SU-DHL-6 (cell line): ENCODE measurements around the gene TEAD1.

Experiments
- H2AFZ ChIP-seq: fragments of 200-600 bp; sonication (generic); 2 replicates; pipeline ENCODE4 v1.6.1; 2014; ENCODE audit warnings: low read depth, mild to moderate bottlenecking, moderate library complexity, mixed read lengths, antibody characterized with exemption, low read length; ENCODE audit not compliant: severe bottlenecking
- H3F3A ChIP-seq: fragments of 200-600 bp; shearing (Covaris generic); 2 replicates; pipeline ENCODE4 v1.6.0; 2016; ENCODE audit warnings: antibody characterized with exemption, mild to moderate bottlenecking; ENCODE audit not compliant: insufficient read depth
- H3K27ac ChIP-seq: fragments of 200-600 bp; sonication (generic); 2 replicates; pipeline ENCODE4 v1.5.1; 2016; ENCODE audit warnings: low read depth, mild to moderate bottlenecking, low read length, moderate library complexity, mixed read lengths
- H3K27me3 ChIP-seq: fragments of 200-600 bp; sonication (generic), shearing (Covaris generic); 2 replicates; pipeline ENCODE4 v1.6.0; 2014; ENCODE audit warnings: mild to moderate bottlenecking, low read length
- H3K36me3 ChIP-seq: fragments of 200-600 bp; sonication (generic); 2 replicates; pipeline ENCODE4 v1.6.1; 2014; ENCODE audit warnings: mild to moderate bottlenecking, low read length, mixed read lengths
- H3K4me2 ChIP-seq: fragments of 300-600, 200-600 bp; shearing (Covaris generic), sonication (generic); 2 replicates; pipeline ENCODE4 v1.6.0; 2014; ENCODE audit warnings: low read length, low read depth, mild to moderate bottlenecking; ENCODE audit not compliant: poor library complexity, severe bottlenecking
- H3K4me3 ChIP-seq: fragments of 200-600 bp; sonication (generic); 2 replicates; pipeline ENCODE4 v1.5.1; 2014; ENCODE audit warnings: antibody characterized with exemption, low read length, mild to moderate bottlenecking, mixed read lengths; ENCODE audit not compliant: insufficient read depth, poor library complexity, severe bottlenecking
- H3K79me2 ChIP-seq: fragments of 200-600 bp; sonication (generic); 2 replicates; pipeline ENCODE4 v1.6.1; 2014; ENCODE audit warnings: mild to moderate bottlenecking, low read length, moderate library complexity; ENCODE audit not compliant: insufficient read depth
- H3K9ac ChIP-seq: fragments of 200-600 bp; sonication (generic); 2 replicates; pipeline ENCODE4 v1.7.0; 2014; ENCODE audit warnings: mild to moderate bottlenecking, low read length
- H3K9me2 ChIP-seq: fragments of 200-600 bp; sonication (generic); replicated peaks from 2 replicates; pipeline ENCODE4 v1.6.1; 2014; ENCODE audit warnings: low read length; ENCODE audit not compliant: insufficient read depth
- H3K9me3 ChIP-seq: fragments of 200-600 bp; sonication (generic); 2 replicates; pipeline ENCODE4 v1.6.1; 2014; ENCODE audit warnings: low read length, mixed read lengths; ENCODE audit not compliant: insufficient read depth
- H4K20me1 ChIP-seq: fragments of 200-600 bp; sonication (generic); 2 replicates; pipeline ENCODE4 v1.6.1; 2014; ENCODE audit warnings: low read depth, mild to moderate bottlenecking, antibody characterized with exemption, low read length, moderate library complexity, mixed read lengths
- EZH2phosphoT487 ChIP-seq: fragments of 200-600 bp; sonication (generic), shearing (Covaris generic); conservative IDR thresholded peaks from 2 replicates; pipeline ENCODE4 v1.6.1; 2018; ENCODE audit warnings: mild to moderate bottlenecking, antibody characterized with exemption, low read length, moderate library complexity, mixed read lengths
- TF ChIP-seq, protein P1 (sequence below): fragments of 200-600 bp; sonication (generic); IDR thresholded peaks from one replicate; pipeline ENCODE4 v1.5.1; 2017; ENCODE audit warnings: antibody characterized with exemption, mild to moderate bottlenecking, low read length, moderate library complexity; ENCODE audit not compliant: insufficient read depth, poor library complexity, severe bottlenecking

TEAD1 gene

DNA sequence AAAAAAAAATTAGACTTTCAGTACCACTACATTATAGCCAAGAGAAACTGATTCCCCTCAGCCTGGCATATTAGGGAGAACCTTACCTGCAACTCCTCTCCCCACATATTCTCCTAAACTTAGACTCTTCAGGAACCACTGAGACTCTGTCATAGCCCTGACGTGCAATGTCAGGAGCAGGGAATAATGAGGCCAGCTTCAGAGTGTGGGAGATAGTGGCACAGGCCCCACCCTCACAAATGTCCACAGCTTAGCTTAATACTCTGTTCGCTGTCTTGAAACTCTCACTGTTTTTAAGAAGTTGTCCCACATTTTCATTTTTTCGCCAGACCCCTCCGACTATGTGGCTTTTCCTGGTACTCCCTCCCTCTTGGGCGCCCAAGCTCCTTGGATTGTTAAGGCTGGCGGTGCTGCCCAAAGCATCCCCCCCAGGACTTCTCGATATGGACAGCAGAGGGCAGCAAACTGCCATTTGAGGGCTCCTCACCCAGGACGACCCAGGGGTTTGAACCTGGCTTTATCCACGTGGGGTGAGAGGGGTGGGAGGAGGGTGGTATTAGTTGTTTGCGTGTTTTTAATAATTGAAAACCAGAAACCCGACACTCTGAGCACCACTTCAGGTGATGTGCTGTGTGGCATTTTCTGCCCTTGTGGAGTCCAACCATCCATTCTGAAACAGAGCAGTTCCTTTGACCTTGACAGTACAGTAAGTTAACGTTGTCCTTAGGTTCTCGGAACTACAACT lies 289.7 kb downstream of the TEAD1 start:
- Histone ChIP-seq H2AFZ (no peak overlapping the region), H3K9ac (no peak overlapping the region)

DNA sequence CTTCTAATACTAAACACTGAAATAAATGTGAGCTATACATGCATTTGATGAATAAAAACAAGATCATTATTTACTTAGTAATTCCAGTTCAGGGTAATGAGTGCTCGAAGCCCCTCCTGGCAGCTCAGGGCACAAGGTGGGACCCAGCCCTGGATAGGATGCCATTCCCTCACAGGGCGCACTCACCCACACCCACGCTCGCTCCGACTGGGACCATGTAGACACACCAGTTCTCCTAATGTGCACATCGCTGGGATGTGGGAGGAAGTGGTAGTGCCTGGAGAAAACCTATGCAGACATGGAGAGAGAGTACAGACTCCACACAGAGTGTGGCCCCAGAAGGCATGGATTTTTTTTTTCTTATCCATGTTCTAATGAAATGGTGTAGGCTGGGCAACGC lies 290.4 kb downstream of the TEAD1 start:
- no peak overlapping the region for H3K4me3 ChIP-seq
- H3K27me3 ChIP-seq = no peaks in the 10 kb centered on the region
- no peak overlapping the region for H3K9ac ChIP-seq
- no peak for TF ChIP-seq EZH2phosphoT487
- TF ChIP-seq, protein P1, sequence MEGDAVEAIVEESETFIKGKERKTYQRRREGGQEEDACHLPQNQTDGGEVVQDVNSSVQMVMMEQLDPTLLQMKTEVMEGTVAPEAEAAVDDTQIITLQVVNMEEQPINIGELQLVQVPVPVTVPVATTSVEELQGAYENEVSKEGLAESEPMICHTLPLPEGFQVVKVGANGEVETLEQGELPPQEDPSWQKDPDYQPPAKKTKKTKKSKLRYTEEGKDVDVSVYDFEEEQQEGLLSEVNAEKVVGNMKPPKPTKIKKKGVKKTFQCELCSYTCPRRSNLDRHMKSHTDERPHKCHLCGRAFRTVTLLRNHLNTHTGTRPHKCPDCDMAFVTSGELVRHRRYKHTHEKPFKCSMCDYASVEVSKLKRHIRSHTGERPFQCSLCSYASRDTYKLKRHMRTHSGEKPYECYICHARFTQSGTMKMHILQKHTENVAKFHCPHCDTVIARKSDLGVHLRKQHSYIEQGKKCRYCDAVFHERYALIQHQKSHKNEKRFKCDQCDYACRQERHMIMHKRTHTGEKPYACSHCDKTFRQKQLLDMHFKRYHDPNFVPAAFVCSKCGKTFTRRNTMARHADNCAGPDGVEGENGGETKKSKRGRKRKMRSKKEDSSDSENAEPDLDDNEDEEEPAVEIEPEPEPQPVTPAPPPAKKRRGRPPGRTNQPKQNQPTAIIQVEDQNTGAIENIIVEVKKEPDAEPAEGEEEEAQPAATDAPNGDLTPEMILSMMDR = no peak
- no peak overlapping the region for H3K27ac ChIP-seq
- no peak overlapping the region for H3K4me2 ChIP-seq
- no peak overlapping the region for H2AFZ ChIP-seq
- H3K9me2 ChIP-seq = no peaks in the 10 kb centered on the region
- H3K79me2 ChIP-seq = no peaks in the 10 kb centered on the region
- no peaks in the 10 kb centered on the region for H4K20me1 ChIP-seq
- no peaks in the 10 kb centered on the region for H3K36me3 ChIP-seq
- no peaks in the 10 kb centered on the region for H3K9me3 ChIP-seq
- H3F3A ChIP-seq = no peaks in the 10 kb centered on the region

More for the DNA sequence above, 289.7 kb downstream of the TEAD1 start:
- Histone ChIP-seq H3K79me2 (no peaks in the 10 kb centered on the region), H3K9me2 (no peaks in the 10 kb centered on the region), H3K36me3 (no peaks in the 10 kb centered on the region), H3K4me3 (no peak overlapping the region), H3K4me2 (no peak overlapping the region), H3K9me3 (no peaks in the 10 kb centered on the region), H3K27me3 (no peaks in the 10 kb centered on the region), H3K27ac (no peak overlapping the region), H4K20me1 (no peaks in the 10 kb centered on the region), H3F3A (no peaks in the 10 kb centered on the region)
- no peak for TF ChIP-seq EZH2phosphoT487
- TF ChIP-seq, protein P1 = peak; percentile 93

DNA sequence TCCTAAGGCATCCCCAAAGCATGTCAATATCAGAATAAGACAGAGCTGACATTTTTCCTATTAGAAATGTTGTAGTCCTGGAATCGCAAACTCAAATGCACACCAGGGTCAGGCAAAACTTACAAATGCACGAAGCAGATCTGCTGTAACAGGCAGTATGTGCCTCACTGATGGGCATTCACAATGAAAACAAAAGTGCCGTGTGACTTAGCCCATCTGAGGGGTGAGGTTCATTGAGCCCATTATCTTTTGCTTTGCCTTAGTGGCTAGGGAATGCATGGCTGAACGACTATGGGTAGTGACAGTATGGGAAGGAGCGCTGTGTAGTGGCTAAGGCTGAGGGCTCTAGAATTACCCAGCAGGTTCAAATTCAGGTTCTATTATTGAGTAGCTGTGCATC lies 291.8 kb downstream of the TEAD1 start:
- no peak for TF ChIP-seq EZH2phosphoT487
- TF ChIP-seq, protein P1 = no peak

More for the DNA sequence above, 291.8 kb downstream of the TEAD1 start:
- Histone ChIP-seq H3K4me3 (no peak overlapping the region), H3K9me3 (no peaks in the 10 kb centered on the region), H3K9ac (no peak overlapping the region), H2AFZ (no peak overlapping the region), H3F3A (no peaks in the 10 kb centered on the region), H3K27ac (no peak overlapping the region), H3K79me2 (no peaks in the 10 kb centered on the region), H3K27me3 (no peaks in the 10 kb centered on the region), H4K20me1 (no peaks in the 10 kb centered on the region), H3K4me2 (no peak overlapping the region), H3K36me3 (no peaks in the 10 kb centered on the region), H3K9me2 (no peaks in the 10 kb centered on the region)
